Measurements from ENCODE around the gene NCBP3. TPM values are rescaled to one million over a fixed set of nuclear protein-coding genes. Genes with fewer than 3 reads are reported as not detected.

NCBP3 gene
- total and polyA plus RNA-seq, 9 of the 15 experiments (the other 6 are each of a cell fraction or from before 2014, with no cell fraction given): 3.1 to 25.5 (median 20.5) TPM

DNA sequence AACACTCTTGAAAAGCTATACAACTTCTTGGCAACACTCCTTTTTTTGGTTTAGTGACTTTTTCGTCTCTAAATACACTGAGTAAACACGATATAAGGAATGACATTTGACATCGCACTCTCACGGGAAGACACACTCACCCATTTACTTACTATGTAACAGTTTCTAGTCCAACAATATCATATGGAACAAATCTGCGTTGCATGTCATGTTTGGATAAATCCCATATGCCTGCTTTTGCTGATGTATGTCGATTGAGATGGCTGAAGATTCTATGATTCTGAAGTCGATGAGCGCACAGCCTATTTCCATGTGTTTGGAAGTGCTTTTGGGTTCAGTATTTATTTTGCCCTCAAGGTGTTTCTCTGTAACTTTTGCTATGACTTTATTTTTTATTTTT, 63.3 kb downstream of the NCBP3 start:
- in situ Hi-C loops (cut with MboI) (no loop called here), intact Hi-C loops (cut with micrococcal nuclease) (no loop called here)
- no peaks in the 10 kb centered on the region for H3K9me1 ChIP-seq (ENCODE audit: control insufficient read depth, insufficient read depth, low read length)
- DNase-seq (ENCODE audit: extremely low read depth in 1 of 4, low spot score in 3 of 4) (no peak), ATAC-seq (no peak), FAIRE-seq (no peak)
- no peaks in the 10 kb centered on the region for H3K36me3 ChIP-seq (ENCODE audit: control insufficient read depth, insufficient read depth, low read length)
- H3K4me3 ChIP-seq: no peak overlapping the region
- TF ChIP-seq PHF20 (IDR thresholded peaks at IDR 0.05; ENCODE audit: partially characterized antibody): no peak
- TF ChIP-seq CBX1 (IDR thresholded peaks at IDR 0.05; ENCODE audit: low read depth): no peak
- TF ChIP-seq NR1H2 (CRISPR knock-in tag; IDR thresholded peaks at IDR 0.05): no peak
- TF ChIP-seq POLR3G (IDR thresholded peaks at IDR 0.05; ENCODE audit: extremely low read depth, insufficient read length, insufficient replicate concordance): no peak
- no peak for TF ChIP-seq ZNF140 (CRISPR knock-in tag; IDR thresholded peaks at IDR 0.05)
- no peak for TF ChIP-seq GABPB2 (CRISPR knock-in tag; conservative IDR thresholded peaks at IDR 0.05)
- TF ChIP-seq RBM22 (IDR thresholded peaks at IDR 0.05; ENCODE audit: low read depth, low read length, poor library complexity, severe bottlenecking): no peak
- no peak for TF ChIP-seq ESRRB (CRISPR knock-in tag; IDR thresholded peaks at IDR 0.05; ENCODE audit: borderline replicate concordance)
- no TSS peak for BruUV-seq (replicated peaks)
- no peaks in the 10 kb centered on the region for H3K79me2 ChIP-seq (ENCODE audit: control insufficient read depth, insufficient read depth, low read length)
- POLR2A ChIA-PET: no interaction called here
- no peak overlapping the region for H2AFZ ChIP-seq (ENCODE audit: low read depth, low read length)
- H3K27me3 ChIP-seq (ENCODE audit: control insufficient read depth in 2 of 2, insufficient read depth in 2 of 2, low read length in 2 of 2): no peaks in the 10 kb centered on the region; a peak in 2 of 5 replicates
- no peaks in the 10 kb centered on the region; a peak in 1 of 5 replicates for H3K4me1 ChIP-seq (replicated peaks in 1 of 2; ENCODE audit: control insufficient read depth in 2 of 2, insufficient read depth in 2 of 2, low read length in 2 of 2)
- H3K4me2 ChIP-seq (ENCODE audit: insufficient read depth, low read length): no peak overlapping the region
- H3K9ac ChIP-seq (ENCODE audit: insufficient read depth in 1 of 2, low read depth in 2 of 2, low read length in 2 of 2): no peak overlapping the region
- no peaks in the 10 kb centered on the region for H4K20me1 ChIP-seq (replicated peaks; ENCODE audit: control insufficient read depth, insufficient read depth, low read length)
- CTCF ChIA-PET (ENCODE audit: low intra/inter-chr PET ratio): no interaction called here
- H3K9me3 ChIP-seq (replicated peaks; ENCODE audit: control insufficient read depth, insufficient read depth, low read depth, low read length): no peaks in the 10 kb centered on the region
- H3K27ac ChIP-seq (ENCODE audit: extremely low read depth, low read depth, low read length): no peak overlapping the region
- WGBS (ENCODE audit: insufficient coverage, low coverage, missing lambda C conversion rate): 45% methylated on average over 8 of the region's 8 CpGs
